Activated CD8-positive, alpha-beta T cell treated with anti-CD3 and anti-CD28 coated beads for 36 hours (primary cell): Measurements from ENCODE around the gene MCM5. TPM values are rescaled to one million over a fixed set of nuclear protein-coding genes. Genes with fewer than 3 reads are reported as not detected.

Source experiments
- ATAC-seq: fragments of 200-7000 bp; cut with Tn5 transposase; one replicate; pipeline ENCODE4 v1.10.0; 2021; ENCODE audit warnings: mild to moderate bottlenecking, moderate library complexity
- CTCF ChIA-PET: fragments of 350-600 bp; sonication (Branson Sonifier 250); formaldehyde crosslinking; loops from one replicate; lab custom pipeline; 2021; ENCODE audit warnings: antibody characterized with exemption; lab: Charles Lee
- POLR2A ChIA-PET: fragments of 350-600 bp; sonication (Branson Sonifier 250); formaldehyde crosslinking; loops from one replicate; lab custom pipeline; 2021; ENCODE audit warnings: antibody characterized with exemption; lab: Charles Lee
- DNase-seq: peaks from one replicate; pipeline ENCODE4 v3.0.0-alpha.2; 2020
- H3K27ac Mint-ChIP-seq: one replicate; pipeline ENCODE4 v1.8.0; 2021; ENCODE audit warnings: mild to moderate bottlenecking, mixed read lengths
- H3K27me3 Mint-ChIP-seq: one replicate; pipeline ENCODE4 v1.8.0; 2021; ENCODE audit warnings: mixed read lengths
- H3K36me3 Mint-ChIP-seq: one replicate; pipeline ENCODE4 v1.8.0; 2021; ENCODE audit warnings: low read depth, mixed read lengths
- H3K4me1 Mint-ChIP-seq: one replicate; pipeline ENCODE4 v1.8.0; 2021; ENCODE audit warnings: low read depth, mixed read lengths
- H3K4me3 Mint-ChIP-seq: one replicate; pipeline ENCODE4 v1.8.0; 2021; ENCODE audit warnings: mild to moderate bottlenecking, moderate library complexity, mixed read lengths
- H3K9me3 Mint-ChIP-seq: one replicate; pipeline ENCODE4 v1.8.0; 2021; ENCODE audit warnings: mixed read lengths
- CTCF ChIP-seq: fragments of 200-600 bp; IDR thresholded peaks from one replicate; pipeline ENCODE4 v1.8.0; 2022; ENCODE audit warnings: antibody characterized with exemption, mild to moderate bottlenecking
- intact Hi-C: fragments of 100-400 bp; cut with micrococcal nuclease; formaldehyde crosslinking; loops from one replicate; pipeline ENCODE4 v1.10.0; 2022
- total RNA-seq, 2 experiments: library from RNA; stranded (reverse); gene quantifications; one replicate each; pipeline ENCODE4 v1.2.3, GENCODE V29; 2021

The MCM5 gene
- total RNA-seq, 2 experiments from 2014 or later: 318 to 319 TPM

GRCh38 chr22:35378621-35379020, 21.3 kb upstream of the MCM5 start:
- Mint-ChIP-seq H3K36me3 (no peaks in the 10 kb centered on the region), H3K27me3 (peaks cover 25% of the 10 kb centered on the region), H3K9me3 (no peaks in the 10 kb centered on the region), H3K27ac (no peak overlapping the region), H3K4me1 (peaks cover 17% of the 10 kb centered on the region), H3K4me3 (no peak overlapping the region)
- intact Hi-C loops: no loop called here
- TF ChIP-seq CTCF: no peak
- ChIA-PET CTCF (no interaction called here), POLR2A (no interaction called here)
- ATAC-seq (no peak), DNase-seq (no peak)

- POLR2A ChIA-PET: interaction anchor here (1.0 to 1.6 kb wide), 2 partner anchors 32 to 45 kb away, joined by 4 read pairs; no protein-coding TSS in a partner anchor
- ATAC-seq: no peak
- CTCF ChIA-PET: no interaction called here
These were observed 20.6 kb upstream of the MCM5 start for GRCh38 chr22:35379146-35379993.

GRCh38 chr22:35380013-35380412, 19.9 kb upstream of the MCM5 start:
- DNase-seq (no peak), ATAC-seq (no peak)
- Mint-ChIP-seq H3K27ac (no peak overlapping the region), H3K4me1 (peaks cover 17% of the 10 kb centered on the region), H3K4me3 (no peak overlapping the region), H3K27me3 (peaks cover 31% of the 10 kb centered on the region), H3K36me3 (no peaks in the 10 kb centered on the region), H3K9me3 (no peaks in the 10 kb centered on the region)
- intact Hi-C loops: no loop called here
- TF ChIP-seq CTCF: no peak
- ChIA-PET CTCF (interaction anchor here (0.7 to 2.1 kb wide), 2 partner anchors 11 to 29 kb away, joined by 3 to 6 read pairs; no protein-coding TSS in a partner anchor), POLR2A (interaction anchor here (0.8 to 1.6 kb wide), 4 partner anchors 23 to 283 kb away, joined by 3 to 4 read pairs (median 4); no protein-coding TSS in a partner anchor)

More at GRCh38 chr22:35379146-35379993, 20.6 kb upstream of the MCM5 start:
- Mint-ChIP-seq H3K36me3 (no peaks in the 10 kb centered on the region), H3K27me3 (peaks cover 26% of the 10 kb centered on the region), H3K4me1 (peaks cover 17% of the 10 kb centered on the region), H3K9me3 (no peaks in the 10 kb centered on the region), H3K4me3 (no peak overlapping the region), H3K27ac (no peak overlapping the region)
- DNase-seq: no peak
- intact Hi-C loops: no loop called here
- TF ChIP-seq CTCF: no peak

GRCh38 chr22:35380537-35381423, 19.2 kb upstream of the MCM5 start, which contains the start of gene HMOX1:
Gene HMOX1 (plus strand): TSS chr22:35381096. CDS start chr22:35381174, 78 bp downstream.
- ATAC-seq (peak; percentile 82), DNase-seq (peak; percentile 72)
- H3K4me1 Mint-ChIP-seq: peaks cover 17% of the 10 kb centered on the region
- H3K36me3 Mint-ChIP-seq: no peaks in the 10 kb centered on the region
- ChIA-PET POLR2A (interaction anchor here (0.8 to 1.6 kb wide), 5 partner anchors 9 to 283 kb away, joined by 3 to 4 read pairs (median 4); no protein-coding TSS in a partner anchor), CTCF (interaction anchor here (0.7 to 2.1 kb wide), 2 partner anchors 10 to 30 kb away, joined by 3 to 6 read pairs; no protein-coding TSS in a partner anchor)
- H3K9me3 Mint-ChIP-seq: no peaks in the 10 kb centered on the region
- TF ChIP-seq CTCF: no peak
- H3K27me3 Mint-ChIP-seq: peaks cover 32% of the 10 kb centered on the region
- intact Hi-C loops: no loop called here
- H3K27ac Mint-ChIP-seq: no peak within 1 kb of the TSS
- H3K4me3 Mint-ChIP-seq: peak within 1 kb of the TSS; percentile 33
